ENCODE measurements around the gene PHRF1. TPM values are rescaled to one million over a fixed set of nuclear protein-coding genes. Genes with fewer than 3 reads are reported as not detected.
A peak's percentile ranks its signal among the peaks of the same experiment; 100 is the strongest.

Gene PHRF1
- total RNA-seq, 1 donor: 27.5 TPM

GRCh38 chr11:635945-636510, 59.8 kb downstream of the PHRF1 start:
- Histone ChIP-seq H3K4me1 (ENCODE audit: insufficient read depth, low read length) (no peaks in the 10 kb centered on the region), H3K27me3 (ENCODE audit: insufficient read depth, low read length) (peaks cover 14% of the 10 kb centered on the region), H3K79me2 (ENCODE audit: insufficient read depth, low read length) (no peaks in the 10 kb centered on the region), H4K20me1 (ENCODE audit: insufficient read depth, low read length) (peaks cover 34% of the 10 kb centered on the region), H3K27ac (ENCODE audit: low read depth, low read length) (no peak overlapping the region), H3K4me2 (ENCODE audit: insufficient read depth, low read length) (no peak overlapping the region), H3K4me3 (ENCODE audit: insufficient read depth, low read length) (no peak overlapping the region), H2AFZ (ENCODE audit: low read length) (no peak overlapping the region), H3K9me3 (ENCODE audit: low read depth, low read length) (no peaks in the 10 kb centered on the region), H3K36me3 (ENCODE audit: insufficient read depth, low read length) (no peaks in the 10 kb centered on the region)
- peak; percentile 67 for DNase-seq (ENCODE audit: insufficient read length, low spot score, missing footprints)
- TF ChIP-seq, protein P1, sequence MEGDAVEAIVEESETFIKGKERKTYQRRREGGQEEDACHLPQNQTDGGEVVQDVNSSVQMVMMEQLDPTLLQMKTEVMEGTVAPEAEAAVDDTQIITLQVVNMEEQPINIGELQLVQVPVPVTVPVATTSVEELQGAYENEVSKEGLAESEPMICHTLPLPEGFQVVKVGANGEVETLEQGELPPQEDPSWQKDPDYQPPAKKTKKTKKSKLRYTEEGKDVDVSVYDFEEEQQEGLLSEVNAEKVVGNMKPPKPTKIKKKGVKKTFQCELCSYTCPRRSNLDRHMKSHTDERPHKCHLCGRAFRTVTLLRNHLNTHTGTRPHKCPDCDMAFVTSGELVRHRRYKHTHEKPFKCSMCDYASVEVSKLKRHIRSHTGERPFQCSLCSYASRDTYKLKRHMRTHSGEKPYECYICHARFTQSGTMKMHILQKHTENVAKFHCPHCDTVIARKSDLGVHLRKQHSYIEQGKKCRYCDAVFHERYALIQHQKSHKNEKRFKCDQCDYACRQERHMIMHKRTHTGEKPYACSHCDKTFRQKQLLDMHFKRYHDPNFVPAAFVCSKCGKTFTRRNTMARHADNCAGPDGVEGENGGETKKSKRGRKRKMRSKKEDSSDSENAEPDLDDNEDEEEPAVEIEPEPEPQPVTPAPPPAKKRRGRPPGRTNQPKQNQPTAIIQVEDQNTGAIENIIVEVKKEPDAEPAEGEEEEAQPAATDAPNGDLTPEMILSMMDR (IDR thresholded peaks at IDR 0.05; ENCODE audit: extremely low read depth, low read depth, low read length): no peak

GRCh38 chr11:636511-637332, 60.5 kb downstream of the PHRF1 start, which contains the start of gene DRD4:
TSS of gene DRD4 (plus strand) at chr11:637269. CDS start at chr11:637305, 36 bp downstream.
- TF ChIP-seq, protein P1 (IDR thresholded peaks at IDR 0.05; ENCODE audit: extremely low read depth, low read depth, low read length): no peak
- peak; percentile 94 for DNase-seq (ENCODE audit: insufficient read length, low spot score, missing footprints)
- peaks cover 14% of the 10 kb centered on the region for H3K27me3 ChIP-seq (ENCODE audit: insufficient read depth, low read length)
- no peak within 1 kb of the TSS for H3K27ac ChIP-seq (ENCODE audit: low read depth, low read length)
- H3K4me2 ChIP-seq (ENCODE audit: insufficient read depth, low read length): peak within 1 kb of the TSS; percentile 28
- peaks cover 40% of the 10 kb centered on the region for H4K20me1 ChIP-seq (ENCODE audit: insufficient read depth, low read length)
- H2AFZ ChIP-seq (ENCODE audit: low read length): no peak within 1 kb of the TSS
- peak within 1 kb of the TSS; percentile 30 for H3K4me3 ChIP-seq (ENCODE audit: insufficient read depth, low read length)
- no peaks in the 10 kb centered on the region for H3K9me3 ChIP-seq (ENCODE audit: low read depth, low read length)
- no peaks in the 10 kb centered on the region for H3K4me1 ChIP-seq (ENCODE audit: insufficient read depth, low read length)
- no peaks in the 10 kb centered on the region for H3K36me3 ChIP-seq (ENCODE audit: insufficient read depth, low read length)
- no peaks in the 10 kb centered on the region for H3K79me2 ChIP-seq (ENCODE audit: insufficient read depth, low read length)

GRCh38 chr11:637333-637592, 61.0 kb downstream of the PHRF1 start:
- DNase-seq (ENCODE audit: insufficient read length, low spot score, missing footprints): no peak
- peaks cover 14% of the 10 kb centered on the region for H3K27me3 ChIP-seq (ENCODE audit: insufficient read depth, low read length)
- TF ChIP-seq, protein P1 (IDR thresholded peaks at IDR 0.05; ENCODE audit: extremely low read depth, low read depth, low read length): no peak
- no peak overlapping the region for H3K4me2 ChIP-seq (ENCODE audit: insufficient read depth, low read length)
- peaks cover 40% of the 10 kb centered on the region for H4K20me1 ChIP-seq (ENCODE audit: insufficient read depth, low read length)
- H3K79me2 ChIP-seq (ENCODE audit: insufficient read depth, low read length): no peaks in the 10 kb centered on the region
- H3K36me3 ChIP-seq (ENCODE audit: insufficient read depth, low read length): no peaks in the 10 kb centered on the region
- H3K4me3 ChIP-seq (ENCODE audit: insufficient read depth, low read length): peak overlapping the region; percentile 30
- H3K27ac ChIP-seq (ENCODE audit: low read depth, low read length): no peak overlapping the region
- H3K9me3 ChIP-seq (ENCODE audit: low read depth, low read length): no peaks in the 10 kb centered on the region
- no peaks in the 10 kb centered on the region for H3K4me1 ChIP-seq (ENCODE audit: insufficient read depth, low read length)
- H2AFZ ChIP-seq (ENCODE audit: low read length): no peak overlapping the region
